Neural progenitor cell (in vitro differentiated cells): ENCODE measurements around the gene PDLIM4. TPM values are rescaled to one million over a fixed set of nuclear protein-coding genes. Genes with fewer than 3 reads are reported as not detected.

Source experiments
- DNase-seq: peaks from one replicate; pipeline ENCODE4 v3.0.0-alpha.2; 2016; ENCODE audit warnings: low spot score
- H2AFZ ChIP-seq: fragments of 200-600 bp; sonication (generic); replicated peaks from 2 replicates; pipeline ENCODE4 v1.6.1; 2016; ENCODE audit warnings: antibody characterized with exemption
- H3F3A ChIP-seq: fragments of 200-600 bp; sonication (generic); 2 replicates; pipeline ENCODE4 v1.6.1; 2016; ENCODE audit warnings: antibody characterized with exemption, low read depth
- H3K27ac ChIP-seq: fragments of 200-600 bp; sonication (generic); 2 replicates; pipeline ENCODE4 v1.5.1; 2016; ENCODE audit warnings: mild to moderate bottlenecking
- H3K27me3 ChIP-seq: fragments of 200-600 bp; sonication (generic); 2 replicates; pipeline ENCODE4 v1.6.1; 2016; ENCODE audit warnings: mild to moderate bottlenecking, moderate library complexity
- H3K36me3 ChIP-seq: fragments of 200-600 bp; sonication (generic); 2 replicates; pipeline ENCODE4 v1.5.1; 2016
- H3K4me1 ChIP-seq: fragments of 200-600 bp; sonication (generic); 2 replicates; pipeline ENCODE4 v1.6.1; 2016; ENCODE audit warnings: mixed run types
- H3K4me2 ChIP-seq: fragments of 200-600 bp; sonication (generic); 2 replicates; pipeline ENCODE4 v1.6.1; 2016
- H3K4me3 ChIP-seq: fragments of 200-600 bp; sonication (generic); 2 replicates; pipeline ENCODE4 v1.5.1; 2016
- H3K79me2 ChIP-seq: fragments of 200-600 bp; sonication (generic); 2 replicates; pipeline ENCODE4 v1.6.1; 2016; ENCODE audit warnings: low read depth
- H3K9ac ChIP-seq: fragments of 200-600 bp; sonication (generic); 2 replicates; pipeline ENCODE4 v1.6.1; 2016
- H3K9me3 ChIP-seq: fragments of 200-600 bp; sonication (generic); 2 replicates; pipeline ENCODE4 v1.5.1; 2016; ENCODE audit warnings: low read depth
- H4K20me1 ChIP-seq: fragments of 200-600 bp; sonication (generic); 2 replicates; pipeline ENCODE4 v1.6.1; 2016; ENCODE audit warnings: low read depth
- H3K27ac Mint-ChIP-seq: 3 replicates; pipeline ENCODE4 v1.8.0; 2021; ENCODE audit warnings: mixed read lengths
- H3K27me3 Mint-ChIP-seq: 2 replicates; pipeline ENCODE4 v1.8.0; 2022; ENCODE audit warnings: low read depth, mild to moderate bottlenecking, inconsistent platforms, moderate library complexity, mixed read lengths; ENCODE audit not compliant: insufficient read depth
- H3K36me3 Mint-ChIP-seq: 3 replicates; pipeline ENCODE4 v1.8.0; 2021; ENCODE audit warnings: mixed read lengths
- H3K4me1 Mint-ChIP-seq: 3 replicates; pipeline ENCODE4 v1.8.0; 2021; ENCODE audit warnings: mixed read lengths
- H3K4me3 Mint-ChIP-seq: 3 replicates; pipeline ENCODE4 v1.8.0; 2021; ENCODE audit warnings: mild to moderate bottlenecking, moderate library complexity, mixed read lengths
- H3K9me3 Mint-ChIP-seq: 3 replicates; pipeline ENCODE4 v1.8.0; 2020; ENCODE audit warnings: mixed read lengths
- CTCF ChIP-seq: fragments of 200-600 bp; sonication (generic); IDR thresholded peaks from 2 replicates; pipeline ENCODE4 v1.5.1; 2017; ENCODE audit warnings: antibody characterized with exemption, mild to moderate bottlenecking
- EZH2 ChIP-seq: fragments of 200-600 bp; sonication (generic); IDR thresholded peaks from 2 replicates; pipeline ENCODE4 v1.6.1; 2017; ENCODE audit warnings: antibody characterized with exemption, mild to moderate bottlenecking, moderate library complexity
- EZH2phosphoT487 ChIP-seq: fragments of 200-600 bp; sonication (generic); IDR thresholded peaks from 2 replicates; pipeline ENCODE4 v1.6.1; 2017; ENCODE audit warnings: antibody characterized with exemption
- total RNA-seq: library from RNA; depleted of rRNA; stranded (reverse); fragments of >200 nt; gene quantifications from 2 replicates; pipeline ENCODE4 v1.2.3, GENCODE V29; 2015; ENCODE audit warnings: low replicate concordance

PDLIM4 gene
- total RNA-seq, 1 donor from 2014 or later = 8.3 TPM

GRCh38 chr5:132266836-132267160 is 9.3 kb downstream of the PDLIM4 start:
- no peak for DNase-seq
- no peaks in the 10 kb centered on the region for H4K20me1 ChIP-seq
- Mint-ChIP-seq H3K36me3 (peaks cover 6% of the 10 kb centered on the region), H3K27me3 (peaks cover 2% of the 10 kb centered on the region), H3K4me1 (peaks cover 39% of the 10 kb centered on the region), H3K27ac (no peak overlapping the region), H3K9me3 (no peaks in the 10 kb centered on the region), H3K4me3 (no peak overlapping the region)
- no peak overlapping the region for H3K4me2 ChIP-seq
- H3K79me2 ChIP-seq = no peaks in the 10 kb centered on the region
- H3F3A ChIP-seq = no peaks in the 10 kb centered on the region
- no peaks in the 10 kb centered on the region for H3K36me3 ChIP-seq
- H3K4me1 ChIP-seq = peaks cover 7% of the 10 kb centered on the region
- no peak for TF ChIP-seq EZH2phosphoT487
- no peak for TF ChIP-seq EZH2
- no peak for TF ChIP-seq CTCF
- no peaks in the 10 kb centered on the region for H3K27me3 ChIP-seq
- H3K9me3 ChIP-seq = no peaks in the 10 kb centered on the region
- no peak overlapping the region for H3K4me3 ChIP-seq
- no peak overlapping the region for H3K9ac ChIP-seq
- H2AFZ ChIP-seq = no peak overlapping the region
- H3K27ac ChIP-seq = no peak overlapping the region

GRCh38 chr5:132267166-132267739 is 9.8 kb downstream of the PDLIM4 start:
- Histone ChIP-seq H4K20me1 (no peaks in the 10 kb centered on the region), H3K79me2 (no peaks in the 10 kb centered on the region)
- H3K4me1 Mint-ChIP-seq = peaks cover 40% of the 10 kb centered on the region

GRCh38 chr5:132267931-132268768 is 10.7 kb downstream of the PDLIM4 start:
- Histone ChIP-seq H3K4me1 (peaks cover 7% of the 10 kb centered on the region), H2AFZ (no peak overlapping the region), H3K27ac (no peak overlapping the region), H3K27me3 (no peaks in the 10 kb centered on the region), H4K20me1 (no peaks in the 10 kb centered on the region), H3K4me2 (no peak overlapping the region), H3F3A (no peaks in the 10 kb centered on the region), H3K79me2 (no peaks in the 10 kb centered on the region), H3K9ac (no peak overlapping the region), H3K9me3 (no peaks in the 10 kb centered on the region), H3K36me3 (no peaks in the 10 kb centered on the region), H3K4me3 (no peak overlapping the region)
- no peaks in the 10 kb centered on the region for H3K9me3 Mint-ChIP-seq
- H3K27me3 Mint-ChIP-seq = peaks cover 4% of the 10 kb centered on the region
- H3K27ac Mint-ChIP-seq = peak overlapping the region; percentile 61
- DNase-seq = no peak
- H3K36me3 Mint-ChIP-seq = peaks cover 8% of the 10 kb centered on the region
- TF ChIP-seq EZH2 (no peak), CTCF (no peak), EZH2phosphoT487 (no peak)
- H3K4me3 Mint-ChIP-seq = no peak overlapping the region
- peaks cover 46% of the 10 kb centered on the region for H3K4me1 Mint-ChIP-seq

More at GRCh38 chr5:132267166-132267739, 9.8 kb downstream of the PDLIM4 start:
- H3K4me3 ChIP-seq = no peak overlapping the region
- H2AFZ ChIP-seq = no peak overlapping the region
- no peak overlapping the region for H3K4me2 ChIP-seq
- DNase-seq = no peak
- H3K27ac ChIP-seq = no peak overlapping the region
- no peaks in the 10 kb centered on the region for H3K36me3 ChIP-seq
- no peak overlapping the region for H3K27ac Mint-ChIP-seq
- no peak overlapping the region for H3K4me3 Mint-ChIP-seq
- no peaks in the 10 kb centered on the region for H3F3A ChIP-seq
- H3K9me3 Mint-ChIP-seq = no peaks in the 10 kb centered on the region
- peaks cover 2% of the 10 kb centered on the region for H3K27me3 Mint-ChIP-seq
- no peaks in the 10 kb centered on the region for H3K27me3 ChIP-seq
- H3K9me3 ChIP-seq = no peaks in the 10 kb centered on the region
- TF ChIP-seq CTCF (no peak), EZH2 (no peak), EZH2phosphoT487 (no peak)
- no peak overlapping the region for H3K9ac ChIP-seq
- peaks cover 4% of the 10 kb centered on the region for H3K36me3 Mint-ChIP-seq
- peaks cover 7% of the 10 kb centered on the region for H3K4me1 ChIP-seq
